Melanocyte of skin (primary cell): ENCODE measurements around the gene SCARB1. TPM values are rescaled to one million over a fixed set of nuclear protein-coding genes. Genes with fewer than 3 reads are reported as not detected.

Source experiments
- small RNA-seq, 2 donors: library from RNA; depleted of rRNA; stranded (forward); fragments of <200 nt; gene quantifications; one replicate each; pipeline ENCODE3, GENCODE V24; 2012
- total RNA-seq, 2 donors: library from RNA; depleted of rRNA; stranded (reverse); fragments of >200 nt; gene quantifications; 2 replicates each; pipeline ENCODE4 v1.2.3, GENCODE V29; 2012

SCARB1 gene
- total RNA-seq = 100 to 1,000 TPM; 220 to 223 TPM

GRCh38 chr12:124863416-124864325 is at the start of gene SCARB1:
Gene SCARB1, minus strand, starts transcription at chr12:124863864. Its CDS starts 144 bp downstream, at chr12:124863720.

Small RNA genes within 50 kb of the gene (small RNA-seq; reads per million reads assigned to genes)
- gene RNU6-927P = 0 reads per million in 2 donors

Other genes with a start within 250 kb of the SCARB1 start
- 1,000 to 10,000 TPM in 1 of 2 donors, 100 to 1,000 TPM in 1; 961 to 1,186 TPM for gene UBC, start 50.8 kb upstream of the SCARB1 start, total RNA-seq
- gene DHX37, start 125.3 kb upstream of the SCARB1 start, total RNA-seq = 10 to 100 TPM; 20.0 to 30.3 TPM
- gene BRI3BP, start 129.8 kb upstream of the SCARB1 start, total RNA-seq = 10 to 100 TPM in 1 of 2 donors, 1 to 10 TPM in 1; 5.9 to 18.6 TPM
- 10 to 100 TPM; 19.6 to 25.6 TPM for gene AACS, start 201.6 kb upstream of the SCARB1 start, total RNA-seq